GM10847 (cell line): ENCODE measurements around the gene CLPTM1L.

Source experiments
- POLR2A ChIP-seq: IDR thresholded peaks from 2 replicates; pipeline ENCODE4 v1.6.1; 2011; ENCODE audit not compliant: insufficient read length; ENCODE audit errors: extremely low read depth

CLPTM1L gene

GRCh38 chr5:1316588-1317340, 28.1 kb downstream of the CLPTM1L start:
- TF ChIP-seq POLR2A, result no peak

- TF ChIP-seq POLR2A, result peak; percentile 13
Measured at GRCh38 chr5:1315709-1316587, 29.0 kb downstream of the CLPTM1L start.

- TF ChIP-seq POLR2A, result no peak
Measured at GRCh38 chr5:1315018-1315708, 29.7 kb downstream of the CLPTM1L start.

GRCh38 chr5:1314564-1314982, 30.3 kb downstream of the CLPTM1L start:
- no peak for TF ChIP-seq POLR2A

GRCh38 chr5:1312993-1313833, 31.7 kb downstream of the CLPTM1L start:
- no peak for TF ChIP-seq POLR2A

- TF ChIP-seq POLR2A, result no peak
Measured at GRCh38 chr5:1312206-1312605, 32.7 kb downstream of the CLPTM1L start.

GRCh38 chr5:1311439-1312055, 33.4 kb downstream of the CLPTM1L start:
- no peak for TF ChIP-seq POLR2A

DNA sequence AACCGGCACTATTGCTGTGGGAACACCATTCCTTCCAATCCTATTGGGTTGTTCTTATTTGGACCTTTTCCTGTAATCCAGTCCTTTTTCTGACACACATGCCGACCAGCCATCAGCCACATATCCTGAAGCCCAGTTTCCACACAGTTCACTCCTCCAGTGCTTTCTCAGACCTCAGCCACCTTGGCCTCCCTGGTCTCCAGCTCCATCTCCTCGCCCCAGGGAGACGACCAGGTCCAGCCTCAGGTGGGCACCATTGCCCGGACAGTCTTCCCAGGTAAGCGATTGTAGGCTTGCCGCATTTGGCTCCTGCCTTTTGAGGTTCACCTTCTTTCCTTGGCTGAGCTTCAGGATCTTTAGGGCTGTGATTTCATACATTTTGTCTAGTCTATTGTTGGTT, 34.8 kb downstream of the CLPTM1L start:
- no peak for TF ChIP-seq POLR2A

DNA sequence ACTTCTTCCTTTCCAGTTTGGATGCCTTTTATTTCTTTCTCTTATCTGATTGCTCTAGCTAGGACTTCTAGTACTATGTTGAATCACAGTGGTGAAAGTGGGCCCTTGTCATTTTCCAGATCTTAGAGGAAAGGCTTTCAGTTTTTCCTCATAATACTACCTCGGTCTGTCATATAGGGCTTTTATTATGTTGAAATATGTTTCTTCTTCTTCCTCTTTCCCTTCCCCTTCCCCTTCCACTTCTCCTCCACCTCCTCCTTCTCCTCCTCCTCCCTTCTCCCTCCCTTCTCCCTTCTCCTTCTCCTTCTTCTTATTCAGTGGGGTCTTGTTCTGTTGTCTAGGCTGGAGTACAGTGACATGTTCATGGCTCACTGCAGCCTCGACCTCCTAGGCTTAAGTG, 40.9 kb downstream of the CLPTM1L start:
- TF ChIP-seq POLR2A, result no peak

GRCh38 chr5:1302258-1302657, 42.6 kb downstream of the CLPTM1L start:
- TF ChIP-seq POLR2A, result no peak

- TF ChIP-seq POLR2A, result no peak
Measured at GRCh38 chr5:1300581-1301083, 44.3 kb downstream of the CLPTM1L start.

- TF ChIP-seq POLR2A, result no peak
Measured at GRCh38 chr5:1299961-1300360, 44.9 kb downstream of the CLPTM1L start.

GRCh38 chr5:1299511-1299850, 45.4 kb downstream of the CLPTM1L start:
- no peak for TF ChIP-seq POLR2A
